Kasumi-1 (cell line): ENCODE results near the gene ESX1.
"Not testable (repeated sequence)": the region's sequence is repeated elsewhere in the genome, so short reads cannot be mapped to it uniquely, and the experiment has no call there.

Experiments
- DNase-seq, 2 experiments: peaks; one replicate each; lab custom pipeline; 2025; lab: John Stamatoyannopoulos, UW

Gene ESX1

GRCh38 chrX:104254442-104255115 lies at the start of gene ESX1:
TSS of gene ESX1 (minus strand) at chrX:104254933. CDS start at chrX:104254849, 84 bp downstream.
- no peak for DNase-seq

GRCh38 chrX:104295636-104296035 lies 40.9 kb upstream of the ESX1 start:
- no peak for DNase-seq

GRCh38 chrX:104288961-104289360 lies 34.2 kb upstream of the ESX1 start:
- no peak for DNase-seq

- DNase-seq, result no peak
These were observed 33.5 kb upstream of the ESX1 start for GRCh38 chrX:104288269-104288668.

GRCh38 chrX:104285201-104285600 lies 30.5 kb upstream of the ESX1 start:
- DNase-seq, result no peak

- DNase-seq, result no peak
These were observed 29.8 kb upstream of the ESX1 start for GRCh38 chrX:104284507-104284906.

GRCh38 chrX:104282166-104282725 lies 27.5 kb upstream of the ESX1 start:
- DNase-seq, result no peak

- DNase-seq, result no peak
These were observed 26.8 kb upstream of the ESX1 start for GRCh38 chrX:104281564-104281963.

- DNase-seq, result no peak
These were observed 25.9 kb upstream of the ESX1 start for GRCh38 chrX:104280609-104281008.

- DNase-seq, result peak; percentile 20 to 37
These were observed 16.3 kb upstream of the ESX1 start for GRCh38 chrX:104270916-104271512.

- peak; percentile 0 to 4 for DNase-seq
These were observed 15.5 kb upstream of the ESX1 start for GRCh38 chrX:104270212-104270611.

GRCh38 chrX:104255465-104255864 lies 732 bp upstream of the ESX1 start:
- DNase-seq, result no peak

GRCh38 chrX:104253567-104254441 lies 929 bp downstream of the ESX1 start:
- DNase-seq, result no peak

- no peak for DNase-seq
These were observed 4.3 kb downstream of the ESX1 start for GRCh38 chrX:104250470-104250869.

GRCh38 chrX:104230060-104230459 lies 24.7 kb downstream of the ESX1 start:
- not testable (repeated sequence) for DNase-seq

GRCh38 chrX:104211187-104211586 lies 43.5 kb downstream of the ESX1 start:
- no peak for DNase-seq

GRCh38 chrX:104205548-104205947 lies 49.2 kb downstream of the ESX1 start:
- no peak for DNase-seq
